Neural progenitor cell (in vitro differentiated cells): ENCODE measurements around the gene POLA2. TPM values are rescaled to one million over a fixed set of nuclear protein-coding genes. Genes with fewer than 3 reads are reported as not detected.

Experiments used
- DNase-seq: peaks from one replicate; pipeline ENCODE4 v3.0.0-alpha.2; 2016; ENCODE audit warnings: low spot score
- H2AFZ ChIP-seq: fragments of 200-600 bp; sonication (generic); replicated peaks from 2 replicates; pipeline ENCODE4 v1.6.1; 2016; ENCODE audit warnings: antibody characterized with exemption
- H3F3A ChIP-seq: fragments of 200-600 bp; sonication (generic); 2 replicates; pipeline ENCODE4 v1.6.1; 2016; ENCODE audit warnings: antibody characterized with exemption, low read depth
- H3K27ac ChIP-seq: fragments of 200-600 bp; sonication (generic); 2 replicates; pipeline ENCODE4 v1.5.1; 2016; ENCODE audit warnings: mild to moderate bottlenecking
- H3K27me3 ChIP-seq: fragments of 200-600 bp; sonication (generic); 2 replicates; pipeline ENCODE4 v1.6.1; 2016; ENCODE audit warnings: mild to moderate bottlenecking, moderate library complexity
- H3K36me3 ChIP-seq: fragments of 200-600 bp; sonication (generic); 2 replicates; pipeline ENCODE4 v1.5.1; 2016
- H3K4me1 ChIP-seq: fragments of 200-600 bp; sonication (generic); 2 replicates; pipeline ENCODE4 v1.6.1; 2016; ENCODE audit warnings: mixed run types
- H3K4me2 ChIP-seq: fragments of 200-600 bp; sonication (generic); 2 replicates; pipeline ENCODE4 v1.6.1; 2016
- H3K4me3 ChIP-seq: fragments of 200-600 bp; sonication (generic); 2 replicates; pipeline ENCODE4 v1.5.1; 2016
- H3K79me2 ChIP-seq: fragments of 200-600 bp; sonication (generic); 2 replicates; pipeline ENCODE4 v1.6.1; 2016; ENCODE audit warnings: low read depth
- H3K9ac ChIP-seq: fragments of 200-600 bp; sonication (generic); 2 replicates; pipeline ENCODE4 v1.6.1; 2016
- H3K9me3 ChIP-seq: fragments of 200-600 bp; sonication (generic); 2 replicates; pipeline ENCODE4 v1.5.1; 2016; ENCODE audit warnings: low read depth
- H4K20me1 ChIP-seq: fragments of 200-600 bp; sonication (generic); 2 replicates; pipeline ENCODE4 v1.6.1; 2016; ENCODE audit warnings: low read depth
- H3K27ac Mint-ChIP-seq: 3 replicates; pipeline ENCODE4 v1.8.0; 2021; ENCODE audit warnings: mixed read lengths
- H3K27me3 Mint-ChIP-seq: 2 replicates; pipeline ENCODE4 v1.8.0; 2022; ENCODE audit warnings: low read depth, mild to moderate bottlenecking, inconsistent platforms, moderate library complexity, mixed read lengths; ENCODE audit not compliant: insufficient read depth
- H3K36me3 Mint-ChIP-seq: 3 replicates; pipeline ENCODE4 v1.8.0; 2021; ENCODE audit warnings: mixed read lengths
- H3K4me1 Mint-ChIP-seq: 3 replicates; pipeline ENCODE4 v1.8.0; 2021; ENCODE audit warnings: mixed read lengths
- H3K4me3 Mint-ChIP-seq: 3 replicates; pipeline ENCODE4 v1.8.0; 2021; ENCODE audit warnings: mild to moderate bottlenecking, moderate library complexity, mixed read lengths
- H3K9me3 Mint-ChIP-seq: 3 replicates; pipeline ENCODE4 v1.8.0; 2020; ENCODE audit warnings: mixed read lengths
- CTCF ChIP-seq: fragments of 200-600 bp; sonication (generic); IDR thresholded peaks from 2 replicates; pipeline ENCODE4 v1.5.1; 2017; ENCODE audit warnings: antibody characterized with exemption, mild to moderate bottlenecking
- EZH2 ChIP-seq: fragments of 200-600 bp; sonication (generic); IDR thresholded peaks from 2 replicates; pipeline ENCODE4 v1.6.1; 2017; ENCODE audit warnings: antibody characterized with exemption, mild to moderate bottlenecking, moderate library complexity
- EZH2phosphoT487 ChIP-seq: fragments of 200-600 bp; sonication (generic); IDR thresholded peaks from 2 replicates; pipeline ENCODE4 v1.6.1; 2017; ENCODE audit warnings: antibody characterized with exemption
- total RNA-seq: library from RNA; depleted of rRNA; stranded (reverse); fragments of >200 nt; gene quantifications from 2 replicates; pipeline ENCODE4 v1.2.3, GENCODE V29; 2015; ENCODE audit warnings: low replicate concordance

Gene POLA2
- total RNA-seq, 1 donor from 2014 or later = 33.3 TPM

DNA sequence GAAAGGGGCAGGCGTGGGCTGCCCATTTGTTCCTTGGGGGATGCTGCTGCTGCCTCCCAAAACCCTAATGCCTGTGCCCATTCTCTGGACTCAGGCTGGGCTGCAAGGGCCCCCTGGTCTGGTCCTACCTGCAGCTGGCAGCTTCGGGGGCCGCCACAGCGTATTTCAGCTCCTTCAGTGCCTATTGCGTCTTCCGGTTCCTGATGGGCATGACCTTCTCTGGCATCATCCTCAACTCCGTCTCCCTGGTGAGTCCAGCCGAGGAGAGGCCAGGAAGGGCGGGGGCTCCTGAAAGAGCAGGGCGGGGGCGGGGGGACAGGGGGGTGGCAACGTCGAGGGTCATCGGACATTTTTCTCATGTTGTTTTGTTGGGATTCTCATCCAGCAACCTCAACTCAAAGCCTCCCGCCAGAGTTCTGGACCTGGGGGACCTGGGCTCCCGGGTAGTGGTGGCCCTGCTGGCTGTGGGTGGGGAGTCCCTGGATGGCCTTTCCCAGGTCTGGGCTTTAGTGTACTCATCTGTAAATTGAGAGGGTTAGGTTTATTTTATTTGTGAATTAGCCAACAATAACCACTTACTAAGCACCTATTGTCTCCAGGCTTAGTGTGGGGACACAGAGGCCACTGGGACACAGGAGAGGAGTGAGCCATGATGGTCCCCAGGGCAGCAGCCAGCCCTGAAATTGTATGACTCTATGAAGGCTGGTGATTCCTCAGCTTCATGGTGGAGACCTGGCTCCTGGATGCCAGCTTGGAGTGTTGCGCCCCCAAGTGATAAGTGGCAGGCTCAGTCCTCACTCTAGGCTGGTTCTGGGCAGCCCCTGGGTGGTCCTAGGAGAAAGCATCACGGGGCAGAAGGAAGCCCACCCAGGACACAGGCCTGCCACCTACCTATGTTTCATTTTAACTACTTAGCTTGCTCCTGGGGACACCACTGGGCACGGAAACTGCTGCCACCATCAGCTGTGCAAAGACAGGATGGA, 44.0 kb upstream of the POLA2 start:
- no peaks in the 10 kb centered on the region for H4K20me1 ChIP-seq
- Mint-ChIP-seq H3K9me3 (no peaks in the 10 kb centered on the region), H3K36me3 (no peaks in the 10 kb centered on the region), H3K27me3 (peaks cover 9% of the 10 kb centered on the region), H3K4me3 (no peak overlapping the region), H3K27ac (peak overlapping the region; percentile 21), H3K4me1 (peaks cover 12% of the 10 kb centered on the region)
- H3K36me3 ChIP-seq = no peaks in the 10 kb centered on the region
- H3K9me3 ChIP-seq = no peaks in the 10 kb centered on the region
- no peaks in the 10 kb centered on the region for H3K79me2 ChIP-seq
- H3F3A ChIP-seq = peaks cover 3% of the 10 kb centered on the region
- no peak overlapping the region for H2AFZ ChIP-seq
- H3K27ac ChIP-seq = no peak overlapping the region
- no peak overlapping the region for H3K4me2 ChIP-seq
- no peak for DNase-seq
- H3K27me3 ChIP-seq = no peaks in the 10 kb centered on the region
- H3K9ac ChIP-seq = no peak overlapping the region
- peaks cover 12% of the 10 kb centered on the region for H3K4me1 ChIP-seq
- H3K4me3 ChIP-seq = no peak overlapping the region
- TF ChIP-seq CTCF = peak; percentile 10
- TF ChIP-seq EZH2 = no peak

- Histone ChIP-seq H3K27ac (no peak overlapping the region), H3K4me3 (no peak overlapping the region), H3K4me2 (no peak overlapping the region), H3K79me2 (no peaks in the 10 kb centered on the region), H3F3A (peaks cover 3% of the 10 kb centered on the region), H2AFZ (no peak overlapping the region), H3K27me3 (no peaks in the 10 kb centered on the region), H3K36me3 (no peaks in the 10 kb centered on the region), H3K4me1 (peaks cover 5% of the 10 kb centered on the region), H4K20me1 (no peaks in the 10 kb centered on the region), H3K9me3 (no peaks in the 10 kb centered on the region), H3K9ac (no peak overlapping the region)
- H3K27me3 Mint-ChIP-seq = peaks cover 6% of the 10 kb centered on the region
- H3K27ac Mint-ChIP-seq = no peak overlapping the region
- no peak for DNase-seq
- no peak overlapping the region for H3K4me3 Mint-ChIP-seq
- no peaks in the 10 kb centered on the region for H3K9me3 Mint-ChIP-seq
- H3K4me1 Mint-ChIP-seq = peaks cover 5% of the 10 kb centered on the region
- H3K36me3 Mint-ChIP-seq = no peaks in the 10 kb centered on the region
- TF ChIP-seq EZH2 (no peak), CTCF (no peak)
These were observed 43.3 kb upstream of the POLA2 start for GRCh38 chr11:65218446-65218845.

DNA sequence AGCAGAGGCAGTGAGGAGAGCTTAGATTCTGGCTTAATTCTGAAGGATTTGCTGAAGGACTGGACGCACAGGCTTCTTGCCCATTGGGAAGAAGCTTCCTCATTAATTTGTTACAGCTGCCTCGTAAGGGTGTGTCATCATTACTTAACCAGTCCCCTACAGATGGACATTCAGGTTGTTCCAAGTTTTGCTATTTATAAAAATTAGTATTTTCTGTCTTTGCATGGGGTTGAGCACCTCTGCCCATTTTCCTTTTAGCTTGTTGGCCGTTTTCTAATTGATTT, 41.9 kb upstream of the POLA2 start:
- Histone ChIP-seq H3K36me3 (no peaks in the 10 kb centered on the region), H3K27me3 (no peaks in the 10 kb centered on the region), H4K20me1 (no peaks in the 10 kb centered on the region), H3K79me2 (no peaks in the 10 kb centered on the region), H3K4me2 (no peak overlapping the region), H3K4me1 (peaks cover 3% of the 10 kb centered on the region), H2AFZ (no peak overlapping the region), H3K9me3 (no peaks in the 10 kb centered on the region), H3K27ac (no peak overlapping the region), H3K4me3 (no peak overlapping the region), H3K9ac (no peak overlapping the region), H3F3A (peaks cover 5% of the 10 kb centered on the region)
- no peak for TF ChIP-seq CTCF
- TF ChIP-seq EZH2 = no peak
- no peak for TF ChIP-seq EZH2phosphoT487
- H3K27me3 Mint-ChIP-seq = peaks cover 5% of the 10 kb centered on the region
- peaks cover 5% of the 10 kb centered on the region for H3K4me1 Mint-ChIP-seq
- no peak overlapping the region for H3K4me3 Mint-ChIP-seq
- DNase-seq = no peak
- no peaks in the 10 kb centered on the region for H3K36me3 Mint-ChIP-seq
- H3K27ac Mint-ChIP-seq = no peak overlapping the region
- H3K9me3 Mint-ChIP-seq = no peaks in the 10 kb centered on the region
